SK-N-SH treated with all-trans-retinoic acid at 6 μM for 48 hours (cell line): Measurements from ENCODE around the gene PPIB.

Experiments used
- ATAC-seq: fragments of 200-7000 bp; cut with Tn5 transposase; 3 replicates; pipeline ENCODE4 v1.9.1; 2020; ENCODE audit warnings: mild to moderate bottlenecking, moderate library complexity
- ARNTL ChIP-seq: fragments of 450-650 bp; formaldehyde crosslinking; IDR thresholded peaks from 2 replicates; pipeline ENCODE4 v1.5.0; 2020; ENCODE audit warnings: low read depth, mild to moderate bottlenecking, moderate library complexity, borderline replicate concordance
- BACH2 ChIP-seq: fragments of 250-450 bp; sonication (Bioruptor Pico); IDR thresholded peaks from 2 replicates; pipeline ENCODE4 v1.9.0; 2021; ENCODE audit warnings: mild to moderate bottlenecking, borderline replicate concordance
- CREB5 ChIP-seq: fragments of 250-450 bp; sonication (Bioruptor Pico); IDR thresholded peaks from 2 replicates; pipeline ENCODE4 v1.5.1; 2020; ENCODE audit warnings: low read depth, mild to moderate bottlenecking, moderate library complexity
- CSDC2 ChIP-seq: fragments of 250-450 bp; sonication (Bioruptor Pico); IDR thresholded peaks from 2 replicates; pipeline ENCODE4 v1.5.0; 2020; ENCODE audit warnings: mild to moderate bottlenecking, moderate library complexity
- CSRNP3 ChIP-seq: fragments of 250-450 bp; sonication (Bioruptor Pico); IDR thresholded peaks from 2 replicates; pipeline ENCODE4 v1.5.1; 2021; ENCODE audit warnings: mild to moderate bottlenecking, moderate library complexity
- GLIS3 ChIP-seq: fragments of 250-450 bp; sonication (Bioruptor Pico); IDR thresholded peaks from 2 replicates; pipeline ENCODE4 v1.5.0; 2020; ENCODE audit warnings: mild to moderate bottlenecking, moderate library complexity
- ISL1 ChIP-seq: fragments of 250-450 bp; sonication (Bioruptor Pico); IDR thresholded peaks from 2 replicates; pipeline ENCODE4 v2.1.2; 2022; ENCODE audit warnings: mild to moderate bottlenecking, moderate library complexity
- OSR1 ChIP-seq: fragments of 250-450 bp; sonication (Bioruptor Pico); IDR thresholded peaks from 2 replicates; pipeline ENCODE4 v1.8.0; 2022; ENCODE audit warnings: moderate library complexity, mild to moderate bottlenecking, inconsistent platforms
- PATZ1 ChIP-seq: fragments of 250-450 bp; sonication (Bioruptor Pico); IDR thresholded peaks from 2 replicates; pipeline ENCODE4 v1.8.0; 2020; ENCODE audit warnings: mild to moderate bottlenecking, moderate library complexity, borderline replicate concordance
- POU6F1 ChIP-seq: fragments of 250-450 bp; sonication (Bioruptor Pico); IDR thresholded peaks from 2 replicates; pipeline ENCODE4 v1.8.0; 2021; ENCODE audit warnings: low read depth, mild to moderate bottlenecking, moderate library complexity, borderline replicate concordance
- PPARA ChIP-seq: fragments of 250-450 bp; sonication (Bioruptor Pico); IDR thresholded peaks from 2 replicates; pipeline ENCODE4 v1.5.0; 2020; ENCODE audit warnings: mild to moderate bottlenecking, borderline replicate concordance
- SNAI2 ChIP-seq: fragments of 250-450 bp; sonication (Bioruptor Pico); IDR thresholded peaks from 2 replicates; pipeline ENCODE4 v1.5.0; 2020; ENCODE audit warnings: mild to moderate bottlenecking, moderate library complexity
- TCF4 ChIP-seq: fragments of 250-450 bp; sonication (Bioruptor Pico); IDR thresholded peaks from 2 replicates; pipeline ENCODE4 v1.8.0; 2021; ENCODE audit warnings: mild to moderate bottlenecking, moderate library complexity, borderline replicate concordance
- TOX ChIP-seq: fragments of 250-450 bp; sonication (Bioruptor Pico); IDR thresholded peaks from 2 replicates; pipeline ENCODE4 v1.8.0; 2021; ENCODE audit warnings: mild to moderate bottlenecking, moderate library complexity, borderline replicate concordance
- TSHZ2 ChIP-seq: fragments of 250-450 bp; sonication (Bioruptor Pico); IDR thresholded peaks from 2 replicates; pipeline ENCODE4 v1.5.0; 2020; ENCODE audit warnings: mild to moderate bottlenecking, moderate library complexity
- ZC3H10 ChIP-seq: fragments of 250-450 bp; sonication (Bioruptor Pico); IDR thresholded peaks from 2 replicates; pipeline ENCODE4 v1.5.1; 2021; ENCODE audit warnings: mild to moderate bottlenecking, moderate library complexity
- ZFP3 ChIP-seq: fragments of 250-450 bp; sonication (Bioruptor Pico); IDR thresholded peaks from 2 replicates; pipeline ENCODE4 v1.5.0; 2020; ENCODE audit warnings: mild to moderate bottlenecking, moderate library complexity
- ZFP30 ChIP-seq: fragments of 450-650 bp; formaldehyde crosslinking; IDR thresholded peaks from 2 replicates; pipeline ENCODE4 v1.5.0; 2022; ENCODE audit warnings: mild to moderate bottlenecking, moderate library complexity
- ZNF565 ChIP-seq: fragments of 450-650 bp; formaldehyde crosslinking; conservative IDR thresholded peaks from 2 replicates; pipeline ENCODE4 v1.5.0; 2020; ENCODE audit warnings: low read depth, mild to moderate bottlenecking, moderate library complexity
- ZNF70 ChIP-seq: fragments of 450-650 bp; formaldehyde crosslinking; IDR thresholded peaks from 2 replicates; pipeline ENCODE4 v1.5.0; 2020; ENCODE audit warnings: mild to moderate bottlenecking, moderate library complexity
- ZNF8 ChIP-seq: fragments of 450-650 bp; formaldehyde crosslinking; IDR thresholded peaks from 2 replicates; pipeline ENCODE4 v1.5.0; 2020; ENCODE audit warnings: mild to moderate bottlenecking, moderate library complexity

Gene PPIB

GRCh38 chr15:64133623-64134344 is 29.0 kb downstream of the PPIB start:
- no peak for TF ChIP-seq ZFP3 (CRISPR knock-in tag)
- TF ChIP-seq ZNF70 (CRISPR knock-in tag) = no peak
- TF ChIP-seq POU6F1 (CRISPR knock-in tag) = no peak
- TF ChIP-seq ISL1 = no peak
- no peak for TF ChIP-seq TCF4 (CRISPR knock-in tag)
- no peak for TF ChIP-seq ZC3H10 (CRISPR knock-in tag)
- no peak for TF ChIP-seq PPARA (CRISPR knock-in tag)
- TF ChIP-seq TOX = no peak
- no peak for TF ChIP-seq TSHZ2
- no peak for TF ChIP-seq BACH2 (CRISPR knock-in tag)
- no peak for TF ChIP-seq GLIS3
- no peak for TF ChIP-seq CREB5 (CRISPR knock-in tag)
- TF ChIP-seq PATZ1 (CRISPR knock-in tag) = no peak
- no peak for TF ChIP-seq ZNF8
- TF ChIP-seq SNAI2 (CRISPR knock-in tag) = no peak
- no peak for TF ChIP-seq ARNTL (CRISPR knock-in tag)
- ATAC-seq = no peak

GRCh38 chr15:64132217-64132616 is 30.6 kb downstream of the PPIB start:
- TF ChIP-seq ZNF8 (no peak), CSDC2 (CRISPR knock-in tag) (no peak), GLIS3 (no peak), TSHZ2 (no peak), CREB5 (CRISPR knock-in tag) (no peak), PPARA (CRISPR knock-in tag) (no peak), ZNF565 (CRISPR knock-in tag) (no peak), OSR1 (no peak), ZFP30 (CRISPR knock-in tag) (no peak), CSRNP3 (CRISPR knock-in tag) (no peak), PATZ1 (CRISPR knock-in tag) (no peak), ZFP3 (CRISPR knock-in tag) (no peak), POU6F1 (CRISPR knock-in tag) (no peak), SNAI2 (CRISPR knock-in tag) (no peak), BACH2 (CRISPR knock-in tag) (no peak)
- ATAC-seq = no peak
